ENCODE results near the gene MGP. TPM values are rescaled to one million over a fixed set of nuclear protein-coding genes. Genes with fewer than 3 reads are reported as not detected.

MGP gene
- total RNA-seq (100 to 1,000 TPM in 4 of 5 donors, 10 to 100 TPM in 1; 67.7 to 362 (median 187) TPM), polyA plus RNA-seq (10 to 100 TPM; 52.4 to 83.5 (median 66.7) TPM)
- long read RNA-seq, donor 1, transcript MGP-203 (4 exons, 1,405 nt) = major isoform, 23 of 23 reads
- long read RNA-seq, donor 1, partial matches to known transcripts = 0 of 23 reads
- long read RNA-seq, donor 1, other reads (novel, unspliced or antisense) = 0 of 23 reads
- long read RNA-seq, donor 2, transcript MGP-203 (4 exons, 1,405 nt) = major isoform, 33 of 34 reads
- long read RNA-seq, donor 2, partial matches to known transcripts = 0 of 34 reads
- long read RNA-seq, donor 2, other reads (novel, unspliced or antisense) = 0 of 34 reads
- long read RNA-seq, donor 3, transcript MGP-203 (4 exons, 1,405 nt) = major isoform, 23 of 23 reads
- long read RNA-seq, donor 3, partial matches to known transcripts = 0 of 23 reads
- long read RNA-seq, donor 3, other reads (novel, unspliced or antisense) = 0 of 23 reads
- long read RNA-seq, donor 4, transcript MGP-203 (4 exons, 1,405 nt) = major isoform, 7 of 7 reads
- long read RNA-seq, donor 4, partial matches to known transcripts = 0 of 7 reads
- long read RNA-seq, donor 4, other reads (novel, unspliced or antisense) = 0 of 7 reads
- long read RNA-seq, donor 5, transcript MGP-203 (4 exons, 1,405 nt) = major isoform, 79 of 87 reads
- long read RNA-seq, donor 5, partial matches to known transcripts = 0 of 87 reads
- long read RNA-seq, donor 5, other reads (novel, unspliced or antisense) = 8 of 87 reads
- long read RNA-seq, donor 6, transcript MGP-203 (4 exons, 1,405 nt) = major isoform, 102 of 102 reads
- long read RNA-seq, donor 6, partial matches to known transcripts = 0 of 102 reads
- long read RNA-seq, donor 6, other reads (novel, unspliced or antisense) = 0 of 102 reads
- long read RNA-seq, donor 7, transcript MGP-203 (4 exons, 1,405 nt) = major isoform, 115 of 115 reads
- long read RNA-seq, donor 7, partial matches to known transcripts = 0 of 115 reads
- long read RNA-seq, donor 7, other reads (novel, unspliced or antisense) = 0 of 115 reads
- long read RNA-seq, donor 8, transcript MGP-203 (4 exons, 1,405 nt) = major isoform, 22 of 30 reads
- long read RNA-seq, donor 8, partial matches to known transcripts = 8 of 30 reads
- long read RNA-seq, donor 8, other reads (novel, unspliced or antisense) = 0 of 30 reads
- long read RNA-seq, donor 9, transcript MGP-203 (4 exons, 1,405 nt) = major isoform, 89 of 110 reads
- long read RNA-seq, donor 9, partial matches to known transcripts = 20 of 110 reads
- long read RNA-seq, donor 9, other reads (novel, unspliced or antisense) = 0 of 110 reads
- long read RNA-seq, donor 10, transcript MGP-203 (4 exons, 1,405 nt) = major isoform, 22 of 22 reads
- long read RNA-seq, donor 10, partial matches to known transcripts = 0 of 22 reads
- long read RNA-seq, donor 10, other reads (novel, unspliced or antisense) = 0 of 22 reads

- H3K27ac ChIP-seq = peak within 1 kb of the TSS; percentile 16 to 84 (median 75)
- intact Hi-C loops (cut with DNase I; ENCODE audit: low total_unique reads) = no loop called here
- peaks cover 0 to 12% (median 0%) of the 10 kb centered on the region in 4 donors for H3K36me3 ChIP-seq
- peak within 1 kb of the TSS; percentile 28 to 42 (median 33) for H3K4me3 ChIP-seq
- no peaks in the 10 kb centered on the region for H3K27me3 ChIP-seq
- peak in 1 of 2 donors; percentile 77 for DNase-seq
- peaks cover 11 to 33% (median 18%) of the 10 kb centered on the region in 4 donors for H3K4me1 ChIP-seq
- TF ChIP-seq EP300 (IDR thresholded peaks at IDR 0.05) = no peak
- TF ChIP-seq POLR2AphosphoS5 (IDR thresholded peaks at IDR 0.05) = peak in 2 of 3 donors; percentile 82 to 89
- 14 to 41% (median 24%) methylated on average over 6 of the region's 6 CpGs for WGBS, 5 donors
- H3K9me3 ChIP-seq = no peaks in the 10 kb centered on the region
Measured at GRCh38 chr12:14885718-14886221, at the start of gene MGP. Gene MGP (minus strand): TSS chr12:14885854. CDS start chr12:14885791, 63 bp downstream.

GRCh38 chr12:14935031-14935430 is 49.4 kb upstream of the MGP start:
- H3K27ac ChIP-seq = peak overlapping the region in 1 of 5 donors; percentile 39
- peaks cover 5 to 29% (median 14%) of the 10 kb centered on the region in 4 donors for H3K4me1 ChIP-seq
- H3K36me3 ChIP-seq = no peaks in the 10 kb centered on the region
- intact Hi-C loops (cut with DNase I; ENCODE audit: low total_unique reads) = no loop called here
- no peak for TF ChIP-seq EP300 (IDR thresholded peaks at IDR 0.05)
- TF ChIP-seq CTCF (IDR thresholded peaks at IDR 0.05) = no peak
- TF ChIP-seq POLR2A (IDR thresholded peaks at IDR 0.05) = no peak
- TF ChIP-seq POLR2AphosphoS5 (IDR thresholded peaks at IDR 0.05) = no peak
- no peaks in the 10 kb centered on the region for H3K27me3 ChIP-seq
- 25 to 43% (median 35%) methylated on average over 4 of the region's 4 CpGs for WGBS, 5 donors
- H3K9me3 ChIP-seq = no peaks in the 10 kb centered on the region
- no peak overlapping the region for H3K4me3 ChIP-seq
- DNase-seq = peak in 1 of 2 donors; percentile 70

- WGBS, 5 donors = 93 to 96% (median 94%) methylated on average over 2 of the region's 2 CpGs
- intact Hi-C loops (cut with DNase I; ENCODE audit: low total_unique reads) = no loop called here
- no peak overlapping the region for H3K4me3 ChIP-seq
Measured at GRCh38 chr12:14934511-14934910, 48.9 kb upstream of the MGP start.

More at GRCh38 chr12:14934511-14934910, 48.9 kb upstream of the MGP start:
- Histone ChIP-seq H3K9me3 (no peaks in the 10 kb centered on the region), H3K36me3 (no peaks in the 10 kb centered on the region), H3K27ac (peak overlapping the region in 2 of 5 donors; percentile 39 to 45), H3K27me3 (no peaks in the 10 kb centered on the region), H3K4me1 (peaks cover 9 to 35% (median 15%) of the 10 kb centered on the region in 4 donors)
- DNase-seq = no peak
- no peak for TF ChIP-seq POLR2A (IDR thresholded peaks at IDR 0.05)
- no peak for TF ChIP-seq CTCF (IDR thresholded peaks at IDR 0.05)
- TF ChIP-seq POLR2AphosphoS5 (IDR thresholded peaks at IDR 0.05) = no peak
- no peak for TF ChIP-seq EP300 (IDR thresholded peaks at IDR 0.05)
